ENCODE data around the gene CEP126. TPM values are rescaled to one million over a fixed set of nuclear protein-coding genes. Genes with fewer than 3 reads are reported as not detected.

The CEP126 gene, protein sequence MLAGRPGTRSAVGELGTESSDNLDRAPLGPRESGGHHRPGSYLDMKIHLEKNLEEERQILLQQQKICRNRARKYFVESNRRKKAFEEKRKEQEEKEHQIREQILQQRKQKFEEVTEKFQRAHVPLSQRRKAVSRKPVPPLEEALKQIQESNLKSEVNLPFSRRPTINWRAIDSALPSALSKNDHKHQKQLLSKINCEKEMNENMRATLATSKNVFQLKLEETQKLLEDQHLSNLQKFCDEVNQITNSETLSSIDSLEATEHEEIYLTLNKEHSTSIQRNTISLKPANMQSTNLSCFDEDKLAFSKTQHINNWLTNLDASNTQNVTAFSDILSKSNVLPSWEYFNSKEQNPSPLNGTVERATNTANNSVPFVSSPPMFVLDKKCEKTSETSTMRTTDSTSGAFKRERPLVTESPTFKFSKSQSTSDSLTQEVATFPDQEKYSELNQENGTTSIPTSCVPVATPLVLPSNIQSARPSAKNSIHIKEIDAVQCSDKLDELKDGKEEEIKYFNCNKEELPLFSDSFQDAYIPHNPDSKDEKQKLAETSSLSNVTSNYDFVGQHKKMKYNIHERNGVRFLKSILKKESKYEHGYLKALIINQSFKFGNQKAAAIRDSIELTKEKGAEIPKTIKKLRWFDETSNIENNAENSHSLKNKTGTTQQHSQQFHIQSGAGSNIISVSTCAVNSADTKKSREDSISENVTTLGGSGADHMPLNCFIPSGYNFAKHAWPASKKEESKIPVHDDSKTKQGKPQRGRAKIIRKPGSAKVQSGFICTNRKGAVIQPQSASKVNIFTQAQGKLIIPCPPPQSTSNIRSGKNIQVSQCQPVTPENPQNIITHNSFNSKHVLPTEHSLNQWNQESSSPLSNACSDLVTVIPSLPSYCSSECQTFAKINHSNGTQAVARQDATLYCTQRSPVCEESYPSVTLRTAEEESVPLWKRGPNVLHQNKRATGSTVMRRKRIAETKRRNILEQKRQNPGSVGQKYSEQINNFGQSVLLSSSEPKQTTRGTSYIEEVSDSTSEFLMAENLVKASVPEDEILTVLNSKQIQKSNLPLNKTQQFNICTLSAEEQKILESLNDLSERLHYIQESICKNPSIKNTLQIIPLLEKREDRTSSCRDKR
- 0.26 and 0.35 TPM in 2 replicates for total RNA-seq (2014; rRNA removed; shearing (Covaris generic))
- polyA plus RNA-seq (2015; cell fraction: cytosol; rRNA removed), result 0.24 and 0.51 TPM in 2 replicates
- 1.0 and 2.6 TPM in 2 replicates for polyA plus RNA-seq (2015; cell fraction: nucleus; rRNA removed)

GRCh38 chr11:101914738-101915426 lies at the start of gene CEP126:
Gene CEP126 (plus strand): TSS chr11:101915010. CDS start chr11:101915285, 275 bp downstream.
- in situ Hi-C loops (cut with HindIII; ENCODE audit: low pct_unique_long_range_greater_than_20kb, low sequenced_read_pairs), result no loop called here
- DNase-seq (ENCODE audit: low read depth, low spot score), result peak; percentile 89

- DNase-seq (ENCODE audit: low read depth, low spot score), result no peak
- in situ Hi-C loops (cut with HindIII; ENCODE audit: low pct_unique_long_range_greater_than_20kb, low sequenced_read_pairs), result no loop called here
These were observed 48.0 kb upstream of the CEP126 start for GRCh38 chr11:101866619-101867491.

DNA sequence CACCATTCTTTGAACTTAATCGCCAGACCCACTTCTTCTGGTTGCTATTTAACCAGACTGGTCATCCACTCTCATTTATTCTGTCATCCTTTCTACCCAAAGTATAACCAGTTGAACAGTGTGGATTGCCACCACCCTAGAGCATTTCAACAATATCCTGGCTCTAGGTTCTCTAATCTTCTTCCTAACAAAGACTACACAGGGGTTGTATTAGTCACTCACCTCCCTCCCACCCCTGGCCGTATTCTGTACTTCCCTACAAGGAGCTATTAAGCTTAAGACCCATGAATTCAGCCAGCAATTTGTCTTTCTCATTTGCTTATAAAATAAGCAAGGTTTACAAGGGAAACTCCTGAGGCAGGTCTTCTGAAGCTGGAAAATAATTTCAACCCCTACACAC lies 46.9 kb upstream of the CEP126 start:
- no peak for DNase-seq (ENCODE audit: low read depth, low spot score)
- in situ Hi-C loops (cut with HindIII; ENCODE audit: low pct_unique_long_range_greater_than_20kb, low sequenced_read_pairs), result no loop called here

DNA sequence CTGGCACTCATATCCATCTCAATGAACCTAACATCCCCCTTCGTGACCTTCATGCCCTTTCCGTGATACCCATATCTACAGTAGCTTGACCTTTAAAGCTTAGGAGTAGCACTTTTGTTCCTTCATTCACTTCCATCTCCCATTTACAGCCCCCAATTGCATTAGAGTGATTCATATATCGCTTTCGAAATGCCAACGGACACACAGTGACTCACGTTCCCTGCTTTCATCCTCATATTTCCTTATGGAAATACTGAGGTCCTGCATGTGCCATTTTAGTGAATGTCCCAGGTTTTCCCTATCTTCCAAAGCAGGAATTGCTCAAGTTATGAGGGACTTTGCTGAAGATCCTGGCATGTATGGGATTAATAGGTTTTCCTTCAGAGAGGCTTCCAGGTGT lies 44.3 kb upstream of the CEP126 start:
- in situ Hi-C loops (cut with HindIII; ENCODE audit: low pct_unique_long_range_greater_than_20kb, low sequenced_read_pairs), result no loop called here

GRCh38 chr11:101872171-101872882 lies 42.5 kb upstream of the CEP126 start:
- DNase-seq (ENCODE audit: low read depth, low spot score), result no peak
- in situ Hi-C loops (cut with HindIII; ENCODE audit: low pct_unique_long_range_greater_than_20kb, low sequenced_read_pairs), result no loop called here

More for the DNA sequence above, 44.3 kb upstream of the CEP126 start:
- DNase-seq (ENCODE audit: low read depth, low spot score), result no peak

- in situ Hi-C loops (cut with HindIII; ENCODE audit: low pct_unique_long_range_greater_than_20kb, low sequenced_read_pairs), result no loop called here
- peak; percentile 57 for DNase-seq (ENCODE audit: low read depth, low spot score)
These were observed 34.6 kb upstream of the CEP126 start for GRCh38 chr11:101880222-101880621.

DNA sequence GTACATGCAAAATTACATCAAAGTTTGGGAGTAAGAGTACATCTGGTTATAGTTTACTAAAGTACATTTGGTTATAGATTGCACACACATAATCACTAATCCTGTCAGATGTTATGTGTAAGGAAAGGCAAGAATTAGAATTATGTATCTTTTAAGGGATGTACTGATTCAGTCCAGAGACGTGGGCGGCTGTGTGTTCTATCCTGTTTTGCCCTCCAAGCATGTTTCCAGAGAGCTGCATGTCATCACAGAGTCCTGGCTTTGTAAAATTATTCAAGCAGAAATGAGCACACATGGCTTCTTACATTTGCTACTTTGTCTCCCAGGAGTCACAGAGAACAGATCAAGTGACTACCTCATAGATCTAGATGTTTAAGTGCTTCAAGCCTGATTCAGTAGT lies 33.2 kb upstream of the CEP126 start:
- no peak for DNase-seq (ENCODE audit: low read depth, low spot score)
- in situ Hi-C loops (cut with HindIII; ENCODE audit: low pct_unique_long_range_greater_than_20kb, low sequenced_read_pairs), result no loop called here

- no peak for DNase-seq (ENCODE audit: low read depth, low spot score)
- in situ Hi-C loops (cut with HindIII; ENCODE audit: low pct_unique_long_range_greater_than_20kb, low sequenced_read_pairs), result no loop called here
These were observed 29.2 kb upstream of the CEP126 start for GRCh38 chr11:101885631-101886030.

DNA sequence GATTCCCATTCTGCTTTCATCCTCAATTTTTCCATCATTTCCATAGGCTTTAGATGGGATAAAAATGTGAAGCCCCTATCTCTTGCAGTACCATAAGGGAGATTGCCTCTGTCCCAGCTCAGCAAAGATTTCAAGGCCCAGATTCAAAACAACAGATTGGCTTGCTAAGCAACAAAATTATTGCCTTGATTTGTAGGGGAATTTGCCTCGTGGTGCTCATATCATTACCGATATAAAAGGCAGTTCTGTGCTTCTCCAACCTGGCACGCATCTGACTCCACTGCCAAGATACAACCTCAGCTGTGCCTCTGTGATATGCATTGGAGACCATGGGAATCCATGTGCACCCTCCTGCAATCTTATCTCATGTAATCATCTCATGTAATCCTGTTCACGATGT lies 25.0 kb upstream of the CEP126 start:
- no peak for DNase-seq (ENCODE audit: low read depth, low spot score)
- in situ Hi-C loops (cut with HindIII; ENCODE audit: low pct_unique_long_range_greater_than_20kb, low sequenced_read_pairs), result no loop called here

- in situ Hi-C loops (cut with HindIII; ENCODE audit: low pct_unique_long_range_greater_than_20kb, low sequenced_read_pairs), result no loop called here
- no peak for DNase-seq (ENCODE audit: low read depth, low spot score)
These were observed 20.3 kb upstream of the CEP126 start for GRCh38 chr11:101894505-101894904.

DNA sequence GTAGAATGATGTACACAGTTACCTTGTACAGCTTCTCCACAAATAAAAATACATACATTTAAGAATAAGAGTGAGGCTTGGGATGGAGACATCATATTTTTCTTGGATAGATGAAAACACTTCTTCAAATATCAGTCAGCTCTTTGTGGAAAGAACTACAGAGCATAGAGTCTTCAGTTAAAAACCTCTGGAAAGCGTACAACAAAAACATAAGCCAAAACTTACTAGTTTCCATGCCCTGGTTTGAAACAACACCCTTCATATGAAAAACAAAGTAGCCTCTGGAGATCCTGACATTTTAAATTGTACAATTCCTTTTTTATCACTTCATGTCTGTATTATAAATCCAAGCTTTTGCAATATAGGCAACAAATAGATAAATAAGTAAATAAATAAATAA lies 7.0 kb upstream of the CEP126 start:
- in situ Hi-C loops (cut with HindIII; ENCODE audit: low pct_unique_long_range_greater_than_20kb, low sequenced_read_pairs), result no loop called here
- no peak for DNase-seq (ENCODE audit: low read depth, low spot score)

DNA sequence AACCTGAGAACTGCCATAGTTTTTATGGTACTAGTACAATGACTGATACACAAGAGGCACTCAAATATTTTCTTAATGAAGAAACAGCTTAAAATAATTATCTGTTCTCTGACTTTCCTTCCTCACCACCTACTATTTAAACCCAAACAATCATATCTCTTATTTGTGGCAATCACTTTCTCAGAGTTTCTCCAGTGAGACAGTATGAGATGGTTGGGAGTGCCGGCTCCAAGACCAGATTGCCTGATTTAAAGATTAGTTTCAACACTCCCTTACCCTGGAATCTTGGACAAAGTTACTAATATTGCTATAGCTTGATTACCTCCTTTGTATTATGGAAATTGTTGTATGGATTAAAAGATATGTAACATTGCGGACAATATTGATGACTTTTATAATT lies 5.7 kb upstream of the CEP126 start:
- in situ Hi-C loops (cut with HindIII; ENCODE audit: low pct_unique_long_range_greater_than_20kb, low sequenced_read_pairs), result no loop called here

DNA sequence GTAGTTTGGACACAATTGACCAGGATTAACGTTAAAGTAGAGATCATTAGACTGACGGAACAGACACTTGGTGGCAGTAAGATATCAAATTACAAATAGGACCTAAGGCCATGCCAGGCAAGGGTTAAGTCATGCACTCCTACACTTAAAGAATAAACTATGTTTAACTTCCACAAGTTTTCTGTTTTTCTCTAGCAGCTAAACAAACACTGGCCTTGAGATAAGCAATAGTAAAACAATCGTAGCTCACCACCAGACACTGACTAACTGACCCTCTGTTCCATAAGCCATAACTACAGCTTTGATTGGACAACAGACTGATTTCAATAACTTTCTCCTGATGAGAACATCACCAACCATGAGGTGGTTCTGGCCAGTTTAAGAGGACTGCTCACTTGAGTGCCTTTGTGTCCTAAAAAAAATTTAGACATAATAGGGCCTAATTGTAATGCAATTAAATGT lies 2.0 kb upstream of the CEP126 start:
- in situ Hi-C loops (cut with HindIII; ENCODE audit: low pct_unique_long_range_greater_than_20kb, low sequenced_read_pairs), result no loop called here
- DNase-seq (ENCODE audit: low read depth, low spot score), result no peak

More for the DNA sequence above, 5.7 kb upstream of the CEP126 start:
- no peak for DNase-seq (ENCODE audit: low read depth, low spot score)

DNA sequence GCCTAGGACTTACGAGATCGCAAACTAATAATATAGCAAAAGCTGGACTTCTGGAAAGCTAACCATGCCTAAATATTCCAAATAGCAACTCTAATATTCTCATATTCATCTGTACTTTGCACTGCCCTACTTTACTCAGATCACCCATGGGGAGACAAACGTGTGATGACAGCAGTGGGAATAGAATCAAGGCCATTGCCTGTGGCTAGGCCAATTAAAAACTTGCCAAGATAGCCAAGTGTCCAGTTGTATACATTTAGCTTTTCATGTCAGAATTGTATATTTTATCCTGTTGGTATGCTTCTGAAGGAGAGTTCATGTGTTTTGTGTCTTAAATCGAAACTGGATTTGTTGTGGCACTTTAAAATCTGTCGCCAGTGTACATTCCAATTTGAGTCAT lies 1.2 kb upstream of the CEP126 start:
- no peak for DNase-seq (ENCODE audit: low read depth, low spot score)
- in situ Hi-C loops (cut with HindIII; ENCODE audit: low pct_unique_long_range_greater_than_20kb, low sequenced_read_pairs), result no loop called here

- in situ Hi-C loops (cut with HindIII; ENCODE audit: low pct_unique_long_range_greater_than_20kb, low sequenced_read_pairs), result no loop called here
- no peak for DNase-seq (ENCODE audit: low read depth, low spot score)
These were observed 471 bp upstream of the CEP126 start for GRCh38 chr11:101914341-101914737.

DNA sequence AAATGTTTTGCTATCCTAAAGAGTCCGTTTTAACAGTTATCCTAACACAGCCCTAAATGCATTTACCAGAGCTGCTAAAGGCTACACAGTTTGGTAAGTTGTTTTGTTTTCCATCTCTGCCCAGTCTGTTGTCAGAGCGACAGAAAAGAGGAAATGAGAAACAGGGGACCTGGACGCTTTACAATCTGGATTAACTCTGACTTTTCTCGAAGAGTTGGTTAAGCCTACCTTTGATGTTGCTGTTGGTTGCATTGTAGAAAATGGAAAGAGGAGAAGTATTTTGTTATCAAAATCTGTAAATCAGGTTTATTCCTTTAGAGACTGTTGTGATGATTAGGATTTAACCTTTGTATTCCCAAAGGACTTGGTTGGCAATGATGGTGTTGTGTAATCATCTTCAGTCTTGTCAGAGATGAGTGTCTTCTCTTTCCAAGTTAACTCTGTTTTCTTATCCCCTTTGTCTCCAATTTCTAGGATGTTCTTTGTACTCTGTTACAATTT lies 1.0 kb downstream of the CEP126 start:
- DNase-seq (ENCODE audit: low read depth, low spot score), result peak; percentile 2
- in situ Hi-C loops (cut with HindIII; ENCODE audit: low pct_unique_long_range_greater_than_20kb, low sequenced_read_pairs), result no loop called here

Measured in SK-MEL-5 (cell line).